ENCODE measurements around the gene SENP2.

Gene SENP2

DNA sequence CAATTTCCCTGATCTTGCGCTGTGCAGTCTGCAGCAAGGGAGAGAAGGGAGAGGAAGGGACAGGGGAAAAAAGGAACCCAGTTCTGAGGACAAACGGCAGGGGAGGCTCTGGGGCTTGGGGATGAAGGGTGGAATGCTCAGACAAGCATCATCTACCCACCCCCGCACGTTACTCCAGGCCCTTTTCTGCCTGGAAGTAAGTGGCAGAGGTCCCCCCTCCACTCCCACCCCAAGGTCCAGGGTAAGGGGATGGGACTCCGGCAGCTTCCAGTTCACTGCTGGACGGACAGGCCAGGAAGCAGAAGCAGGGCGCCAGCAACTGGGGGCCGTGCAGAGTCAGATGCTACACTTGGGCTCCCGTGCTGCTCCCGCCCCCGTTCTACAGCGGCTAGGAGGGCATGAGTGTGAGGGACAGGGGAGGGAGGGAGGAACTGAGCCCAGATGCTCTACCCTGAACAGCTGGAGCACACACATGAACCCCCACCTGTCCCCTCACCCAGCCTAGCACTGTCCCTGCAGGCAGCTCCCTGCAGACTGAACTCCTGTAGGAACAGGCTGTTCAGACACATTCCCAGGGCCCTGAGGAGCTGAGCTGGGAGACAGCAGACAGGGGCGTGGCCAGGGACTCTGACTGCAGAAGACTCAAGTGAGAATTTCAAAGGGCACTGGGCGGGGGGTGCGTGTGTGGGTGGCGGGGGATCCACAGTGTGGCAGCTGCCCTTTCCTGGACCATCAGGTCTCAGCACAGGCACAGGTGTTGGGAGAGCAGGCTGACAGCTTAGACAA lies 59.7 kb downstream of the SENP2 start:
- Histone ChIP-seq H2BK5ac (ENCODE audit: low read depth, low read length, poor library complexity, severe bottlenecking) (no peak overlapping the region), H2AFZ (ENCODE audit: low read depth, low read length) (no peak overlapping the region), H3K27ac (ENCODE audit: low read length, poor library complexity, severe bottlenecking) (peak overlapping the region; percentile 37), H3K36me3 (ENCODE audit: control insufficient read depth in 1 of 2, insufficient read depth in 2 of 2, low read depth in 1 of 2, low read length in 2 of 2) (peaks cover 50 to 65% of the 10 kb centered on the region in 2 experiments), H3K9me3 (ENCODE audit: control insufficient read depth, low read length) (no peaks in the 10 kb centered on the region), H3K4me1 (ENCODE audit: control insufficient read depth, insufficient read depth, low read depth, low read length) (peaks cover 26% of the 10 kb centered on the region), H3K9ac (ENCODE audit: low read length) (no peak overlapping the region), H4K91ac (ENCODE audit: low read length) (no peak overlapping the region), H2AK5ac (ENCODE audit: low read length, severe bottlenecking) (no peak overlapping the region), H3K27me3 (ENCODE audit: control insufficient read depth in 1 of 2, insufficient read depth in 1 of 2, low read length in 2 of 2) (no peaks in the 10 kb centered on the region), H3K4me2 (ENCODE audit: low read length, poor library complexity, severe bottlenecking) (no peak overlapping the region), H3K23ac (ENCODE audit: low read length in 2 of 2) (no peak overlapping the region), H4K8ac (ENCODE audit: low read length) (no peak overlapping the region), H3K14ac (ENCODE audit: low read length in 2 of 2) (no peak overlapping the region), H2BK12ac (ENCODE audit: low read length in 2 of 2) (no peak overlapping the region), H2BK15ac (ENCODE audit: low read depth, poor library complexity, severe bottlenecking) (no peak overlapping the region), H3K79me1 (replicated peaks; ENCODE audit: low read length, poor library complexity, severe bottlenecking) (peaks cover 6% of the 10 kb centered on the region), H3K4me3 (ENCODE audit: insufficient read depth in 1 of 2, low read depth in 1 of 2, low read length in 2 of 2) (no peak overlapping the region), H3K18ac (ENCODE audit: low read depth in 1 of 2, low read length in 2 of 2) (no peak overlapping the region), H3K4ac (ENCODE audit: low read depth in 1 of 2, low read length in 2 of 2) (no peak overlapping the region), H2BK120ac (ENCODE audit: low read depth, low read length) (no peak overlapping the region)
- DNase-seq = no peak
- WGBS = 97% methylated on average over 8 of the region's 16 CpGs

GRCh38 chr3:185646382-185647133 lies 60.5 kb downstream of the SENP2 start:
- peaks cover 51 to 71% of the 10 kb centered on the region in 2 experiments for H3K36me3 ChIP-seq (ENCODE audit: control insufficient read depth in 1 of 2, insufficient read depth in 2 of 2, low read depth in 1 of 2, low read length in 2 of 2)
- DNase-seq = no peak
- H3K4ac ChIP-seq (ENCODE audit: low read depth in 1 of 2, low read length in 2 of 2) = no peak overlapping the region
- H3K23ac ChIP-seq (ENCODE audit: low read length in 2 of 2) = no peak overlapping the region
- no peaks in the 10 kb centered on the region for H3K9me3 ChIP-seq (ENCODE audit: control insufficient read depth, low read length)
- no peak overlapping the region for H4K8ac ChIP-seq (ENCODE audit: low read length)
- H3K4me1 ChIP-seq (ENCODE audit: control insufficient read depth, insufficient read depth, low read depth, low read length) = peaks cover 26% of the 10 kb centered on the region
- H2BK12ac ChIP-seq (ENCODE audit: low read length in 2 of 2) = no peak overlapping the region
- no peak overlapping the region for H4K91ac ChIP-seq (ENCODE audit: low read length)
- peak overlapping the region; percentile 37 for H3K27ac ChIP-seq (ENCODE audit: low read length, poor library complexity, severe bottlenecking)
- H3K27me3 ChIP-seq (ENCODE audit: control insufficient read depth in 1 of 2, insufficient read depth in 1 of 2, low read length in 2 of 2) = no peaks in the 10 kb centered on the region
- H3K14ac ChIP-seq (ENCODE audit: low read length in 2 of 2) = no peak overlapping the region
- no peak overlapping the region for H2BK120ac ChIP-seq (ENCODE audit: low read depth, low read length)
- peaks cover 10% of the 10 kb centered on the region for H3K79me1 ChIP-seq (replicated peaks; ENCODE audit: low read length, poor library complexity, severe bottlenecking)
- no peak overlapping the region for H2AFZ ChIP-seq (ENCODE audit: low read depth, low read length)
- no peak overlapping the region for H2BK5ac ChIP-seq (ENCODE audit: low read depth, low read length, poor library complexity, severe bottlenecking)
- H2BK15ac ChIP-seq (ENCODE audit: low read depth, poor library complexity, severe bottlenecking) = no peak overlapping the region
- no peak overlapping the region for H3K18ac ChIP-seq (ENCODE audit: low read depth in 1 of 2, low read length in 2 of 2)
- no peak overlapping the region for H3K4me2 ChIP-seq (ENCODE audit: low read length, poor library complexity, severe bottlenecking)
- no peak overlapping the region for H3K4me3 ChIP-seq (ENCODE audit: insufficient read depth in 1 of 2, low read depth in 1 of 2, low read length in 2 of 2)
- no peak overlapping the region for H2AK5ac ChIP-seq (ENCODE audit: low read length, severe bottlenecking)
- no peak overlapping the region for H3K9ac ChIP-seq (ENCODE audit: low read length)
- 89% methylated on average over 14 of the region's 14 CpGs for WGBS

- Histone ChIP-seq H4K8ac (ENCODE audit: low read length) (no peak overlapping the region), H2AK5ac (ENCODE audit: low read length, severe bottlenecking) (no peak overlapping the region), H3K14ac (ENCODE audit: low read length in 2 of 2) (no peak overlapping the region), H3K4ac (ENCODE audit: low read depth in 1 of 2, low read length in 2 of 2) (no peak overlapping the region), H4K91ac (ENCODE audit: low read length) (no peak overlapping the region), H2AFZ (ENCODE audit: low read depth, low read length) (no peak overlapping the region), H3K27me3 (ENCODE audit: control insufficient read depth in 1 of 2, insufficient read depth in 1 of 2, low read length in 2 of 2) (no peaks in the 10 kb centered on the region), H2BK120ac (ENCODE audit: low read depth, low read length) (no peak overlapping the region), H3K4me3 (ENCODE audit: insufficient read depth in 1 of 2, low read depth in 1 of 2, low read length in 2 of 2) (no peak overlapping the region), H3K36me3 (ENCODE audit: control insufficient read depth in 1 of 2, insufficient read depth in 2 of 2, low read depth in 1 of 2, low read length in 2 of 2) (peaks cover 58 to 73% of the 10 kb centered on the region in 2 experiments), H2BK12ac (ENCODE audit: low read length in 2 of 2) (no peak overlapping the region), H3K4me2 (ENCODE audit: low read length, poor library complexity, severe bottlenecking) (no peak overlapping the region), H3K79me1 (replicated peaks; ENCODE audit: low read length, poor library complexity, severe bottlenecking) (peaks cover 18% of the 10 kb centered on the region), H3K9me3 (ENCODE audit: control insufficient read depth, low read length) (no peaks in the 10 kb centered on the region), H3K4me1 (ENCODE audit: control insufficient read depth, insufficient read depth, low read depth, low read length) (peaks cover 26% of the 10 kb centered on the region), H3K23ac (ENCODE audit: low read length in 2 of 2) (no peak overlapping the region), H3K18ac (ENCODE audit: low read depth in 1 of 2, low read length in 2 of 2) (no peak overlapping the region), H3K9ac (ENCODE audit: low read length) (no peak overlapping the region), H2BK15ac (ENCODE audit: low read depth, poor library complexity, severe bottlenecking) (no peak overlapping the region), H3K27ac (ENCODE audit: low read length, poor library complexity, severe bottlenecking) (peak overlapping the region; percentile 58), H2BK5ac (ENCODE audit: low read depth, low read length, poor library complexity, severe bottlenecking) (no peak overlapping the region)
- WGBS = 96% methylated on average over 19 of the region's 19 CpGs
- no peak for DNase-seq
Measured at GRCh38 chr3:185647134-185647879, 61.2 kb downstream of the SENP2 start.

DNA sequence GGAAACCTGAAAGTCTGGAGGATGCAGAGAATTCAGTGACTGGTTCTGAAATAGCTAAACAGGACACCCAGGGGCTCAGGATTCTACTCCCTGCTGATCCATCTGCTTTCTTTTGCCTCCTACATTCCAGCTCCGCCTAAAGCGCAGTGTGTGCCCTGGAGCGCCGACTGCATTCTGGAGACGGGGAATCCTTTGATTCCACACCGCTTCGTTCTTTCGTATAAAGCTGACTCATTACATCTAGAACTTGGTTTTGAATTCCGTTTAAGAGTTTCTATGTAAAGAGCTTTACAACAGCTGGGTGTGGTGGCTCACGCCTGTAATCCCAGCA lies 61.8 kb downstream of the SENP2 start:
- H3K79me1 ChIP-seq (replicated peaks; ENCODE audit: low read length, poor library complexity, severe bottlenecking) = peaks cover 23% of the 10 kb centered on the region
- H2AFZ ChIP-seq (ENCODE audit: low read depth, low read length) = no peak overlapping the region
- no peak overlapping the region for H3K14ac ChIP-seq (ENCODE audit: low read length in 2 of 2)
- H3K4ac ChIP-seq (ENCODE audit: low read depth in 1 of 2, low read length in 2 of 2) = no peak overlapping the region
- no peak overlapping the region for H3K23ac ChIP-seq (ENCODE audit: low read length in 2 of 2)
- H2BK120ac ChIP-seq (ENCODE audit: low read depth, low read length) = no peak overlapping the region
- no peak for DNase-seq
- H2BK12ac ChIP-seq (ENCODE audit: low read length in 2 of 2) = no peak overlapping the region
- H2AK5ac ChIP-seq (ENCODE audit: low read length, severe bottlenecking) = no peak overlapping the region
- H3K27me3 ChIP-seq (ENCODE audit: control insufficient read depth in 1 of 2, insufficient read depth in 1 of 2, low read length in 2 of 2) = no peaks in the 10 kb centered on the region
- no peak overlapping the region for H4K8ac ChIP-seq (ENCODE audit: low read length)
- no peak overlapping the region for H2BK15ac ChIP-seq (ENCODE audit: low read depth, poor library complexity, severe bottlenecking)
- H3K4me1 ChIP-seq (ENCODE audit: control insufficient read depth, insufficient read depth, low read depth, low read length) = peaks cover 26% of the 10 kb centered on the region
- H3K27ac ChIP-seq (ENCODE audit: low read length, poor library complexity, severe bottlenecking) = peak overlapping the region; percentile 58
- no peak overlapping the region for H3K18ac ChIP-seq (ENCODE audit: low read depth in 1 of 2, low read length in 2 of 2)
- H3K4me2 ChIP-seq (ENCODE audit: low read length, poor library complexity, severe bottlenecking) = no peak overlapping the region
- peaks cover 64 to 75% of the 10 kb centered on the region in 2 experiments for H3K36me3 ChIP-seq (ENCODE audit: control insufficient read depth in 1 of 2, insufficient read depth in 2 of 2, low read depth in 1 of 2, low read length in 2 of 2)
- 95% methylated on average over 10 of the region's 10 CpGs for WGBS
- no peak overlapping the region for H3K4me3 ChIP-seq (ENCODE audit: insufficient read depth in 1 of 2, low read depth in 1 of 2, low read length in 2 of 2)
- H3K9ac ChIP-seq (ENCODE audit: low read length) = no peak overlapping the region
- no peaks in the 10 kb centered on the region for H3K9me3 ChIP-seq (ENCODE audit: control insufficient read depth, low read length)
- no peak overlapping the region for H2BK5ac ChIP-seq (ENCODE audit: low read depth, low read length, poor library complexity, severe bottlenecking)
- no peak overlapping the region for H4K91ac ChIP-seq (ENCODE audit: low read length)
